ENCODE measurements around the gene ATP8A2. TPM values are rescaled to one million over a fixed set of nuclear protein-coding genes. Genes with fewer than 3 reads are reported as not detected.
A peak's percentile ranks its signal among the peaks of the same experiment; 100 is the strongest.

The ATP8A2 gene
- total RNA-seq, 4 donors from 2014 or later = 0.20 to 1.1 (median 0.59) TPM

DNA sequence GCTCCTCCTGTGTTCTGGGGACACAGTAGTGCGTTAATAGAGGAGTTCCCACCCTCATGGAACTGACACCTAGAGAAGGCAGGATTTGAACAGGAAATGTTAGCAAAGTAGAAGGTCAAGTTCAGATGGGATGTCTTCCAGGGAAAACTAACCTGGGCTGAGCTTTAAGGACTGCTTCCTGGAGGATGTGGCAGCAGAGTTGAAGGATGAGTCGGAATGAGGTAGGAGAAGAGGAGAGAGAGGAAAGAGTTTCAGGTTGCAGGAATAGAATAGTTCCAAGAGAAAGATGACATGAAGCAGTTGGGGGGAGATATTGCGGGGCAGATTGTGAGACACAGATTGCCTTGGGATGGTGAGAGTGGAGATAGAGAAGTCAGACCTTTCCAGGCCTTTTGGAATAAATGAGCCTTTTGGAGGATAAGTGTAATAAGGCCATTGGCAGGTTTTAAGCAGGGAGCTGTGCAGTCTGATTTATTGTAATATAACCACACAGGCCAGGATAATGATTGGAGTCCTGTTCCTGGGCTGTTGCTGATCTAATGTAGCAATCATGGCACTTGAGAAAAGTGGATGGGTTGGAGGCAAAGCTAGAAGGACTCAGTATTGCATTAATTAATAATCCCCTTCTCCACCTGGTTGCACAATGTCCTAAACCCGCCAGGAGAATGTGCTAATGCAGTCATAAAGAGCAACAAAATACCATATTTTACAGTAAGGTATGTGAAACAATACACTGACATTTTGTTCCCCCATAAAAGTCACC lies 474.6 kb downstream of the ATP8A2 start:
- H3K9me3 ChIP-seq = no peaks in the 10 kb centered on the region
- H3K4me3 ChIP-seq = no peak overlapping the region
- DNase-seq = no peak
- intact Hi-C loops (cut with DNase I; ENCODE audit: low total_unique reads) = no loop called here
- 87 to 93% methylated on average over 3 to 4 of the region's 4 CpGs for whole genome bisulfite sequencing, 2 donors (ENCODE audit: low coverage in 1 of 2)
- H3K36me3 ChIP-seq = no peaks in the 10 kb centered on the region
- TF ChIP-seq POLR2AphosphoS5 (IDR thresholded peaks at IDR 0.05) = no peak
- TF ChIP-seq EP300 (IDR thresholded peaks at IDR 0.05; ENCODE audit: low read depth) = no peak
- no peak for TF ChIP-seq POLR2A (IDR thresholded peaks at IDR 0.05)
- in situ Hi-C loops (cut with MboI; ENCODE audit: low pct_ligation_motif_present in 1 of 4, low pct_unique_long_range_greater_than_20kb in 1 of 4, low sequenced_read_pairs in 3 of 4) = no loop called here
- H3K27ac ChIP-seq = peak overlapping the region in 1 of 4 donors; percentile 25
- H3K27me3 ChIP-seq = no peaks in the 10 kb centered on the region
- no peaks in the 10 kb centered on the region for H3K4me1 ChIP-seq

DNA sequence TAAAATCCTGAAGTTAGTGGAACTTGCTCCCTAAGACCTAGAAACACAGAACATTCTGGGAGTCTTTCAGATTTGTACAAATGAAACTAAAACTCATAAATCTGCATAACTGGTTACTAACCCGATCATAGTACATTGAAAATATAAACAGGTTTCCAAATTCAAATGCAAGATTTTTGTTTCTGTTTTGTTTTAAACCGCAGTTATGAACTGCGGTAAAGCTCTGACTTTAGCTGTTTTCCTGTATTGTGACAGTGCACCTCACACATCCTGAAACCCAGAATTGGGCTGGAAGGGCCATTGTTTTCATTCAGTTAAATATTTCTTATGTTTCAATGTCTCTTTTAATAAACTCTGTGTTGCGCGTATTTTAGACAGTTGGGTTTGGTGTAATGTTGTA lies 475.4 kb downstream of the ATP8A2 start:
- no peak overlapping the region for H3K4me3 ChIP-seq
- no peak for DNase-seq
- intact Hi-C loops (cut with DNase I; ENCODE audit: low total_unique reads) = no loop called here
- no peaks in the 10 kb centered on the region for H3K4me1 ChIP-seq
- H3K9me3 ChIP-seq = no peaks in the 10 kb centered on the region
- WGBS, 2 donors (ENCODE audit: low coverage in 1 of 2) = 66 to 78% methylated on average over 5 of the region's 5 CpGs
- no peaks in the 10 kb centered on the region for H3K36me3 ChIP-seq
- in situ Hi-C loops (cut with MboI; ENCODE audit: low pct_ligation_motif_present in 1 of 4, low pct_unique_long_range_greater_than_20kb in 1 of 4, low sequenced_read_pairs in 3 of 4) = no loop called here
- TF ChIP-seq POLR2A (IDR thresholded peaks at IDR 0.05) = no peak
- no peak for TF ChIP-seq POLR2AphosphoS5 (IDR thresholded peaks at IDR 0.05)
- TF ChIP-seq, protein P1, sequence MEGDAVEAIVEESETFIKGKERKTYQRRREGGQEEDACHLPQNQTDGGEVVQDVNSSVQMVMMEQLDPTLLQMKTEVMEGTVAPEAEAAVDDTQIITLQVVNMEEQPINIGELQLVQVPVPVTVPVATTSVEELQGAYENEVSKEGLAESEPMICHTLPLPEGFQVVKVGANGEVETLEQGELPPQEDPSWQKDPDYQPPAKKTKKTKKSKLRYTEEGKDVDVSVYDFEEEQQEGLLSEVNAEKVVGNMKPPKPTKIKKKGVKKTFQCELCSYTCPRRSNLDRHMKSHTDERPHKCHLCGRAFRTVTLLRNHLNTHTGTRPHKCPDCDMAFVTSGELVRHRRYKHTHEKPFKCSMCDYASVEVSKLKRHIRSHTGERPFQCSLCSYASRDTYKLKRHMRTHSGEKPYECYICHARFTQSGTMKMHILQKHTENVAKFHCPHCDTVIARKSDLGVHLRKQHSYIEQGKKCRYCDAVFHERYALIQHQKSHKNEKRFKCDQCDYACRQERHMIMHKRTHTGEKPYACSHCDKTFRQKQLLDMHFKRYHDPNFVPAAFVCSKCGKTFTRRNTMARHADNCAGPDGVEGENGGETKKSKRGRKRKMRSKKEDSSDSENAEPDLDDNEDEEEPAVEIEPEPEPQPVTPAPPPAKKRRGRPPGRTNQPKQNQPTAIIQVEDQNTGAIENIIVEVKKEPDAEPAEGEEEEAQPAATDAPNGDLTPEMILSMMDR (IDR thresholded peaks at IDR 0.05) = no peak
- TF ChIP-seq EP300 (IDR thresholded peaks at IDR 0.05; ENCODE audit: low read depth) = no peak
- peak overlapping the region in 2 of 4 donors; percentile 25 to 42 for H3K27ac ChIP-seq
- no peaks in the 10 kb centered on the region for H3K27me3 ChIP-seq

DNA sequence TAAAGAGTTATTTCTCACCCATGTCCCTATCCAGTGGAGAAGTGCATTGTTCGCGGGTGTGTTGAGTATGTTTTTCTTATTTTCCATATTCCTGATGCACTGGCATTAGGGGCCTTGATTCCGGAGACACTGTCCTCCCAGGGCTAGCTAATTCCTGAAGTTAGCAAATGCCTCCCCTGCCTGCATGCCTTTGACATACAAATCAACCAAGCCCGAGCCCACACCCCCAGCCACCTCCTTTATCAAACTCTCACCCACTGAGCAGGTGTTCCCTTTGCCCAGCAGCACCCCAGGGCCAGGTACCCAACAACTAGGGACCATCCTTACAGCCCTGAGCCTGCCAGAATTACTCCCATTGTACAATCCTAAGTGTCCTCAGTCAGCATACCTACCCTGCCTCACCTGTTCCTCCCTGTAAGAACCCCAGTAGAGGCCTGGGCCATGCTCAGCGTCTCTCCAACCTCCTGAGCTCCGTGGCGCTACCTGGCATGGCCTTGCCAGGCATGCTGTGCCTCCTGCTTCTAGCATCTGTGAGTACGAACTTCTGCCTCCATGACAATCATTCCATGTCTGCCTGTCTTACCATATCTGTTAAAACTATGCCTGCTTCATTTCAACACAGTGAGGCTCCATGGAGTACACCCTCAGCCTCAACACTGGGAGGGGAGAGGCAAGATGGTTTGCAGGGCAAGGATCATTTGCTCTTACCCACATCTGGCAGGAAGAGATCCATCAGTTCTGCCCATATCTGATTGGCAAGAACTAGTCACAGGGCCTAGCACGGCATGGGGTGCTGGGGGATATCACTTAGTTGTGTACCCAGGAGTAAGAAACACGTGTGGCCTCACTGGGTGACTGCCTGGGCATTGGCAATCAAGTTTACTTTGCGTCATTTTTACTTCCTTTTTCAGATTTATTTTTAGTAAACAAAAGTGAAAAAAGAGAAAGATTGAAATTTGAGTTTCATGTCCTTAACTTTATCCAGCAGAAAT lies 476.2 kb downstream of the ATP8A2 start:
- in situ Hi-C loops (cut with MboI; ENCODE audit: low pct_ligation_motif_present in 1 of 4, low pct_unique_long_range_greater_than_20kb in 1 of 4, low sequenced_read_pairs in 3 of 4) (no loop called here), intact Hi-C loops (cut with DNase I; ENCODE audit: low total_unique reads) (no loop called here)
- WGBS, 2 donors (ENCODE audit: low coverage in 1 of 2) = 76 to 88% methylated on average over 9 to 11 of the region's 11 CpGs
- no peak overlapping the region for H3K4me3 ChIP-seq
- no peaks in the 10 kb centered on the region for H3K9me3 ChIP-seq
- H3K4me1 ChIP-seq = no peaks in the 10 kb centered on the region
- H3K36me3 ChIP-seq = no peaks in the 10 kb centered on the region
- H3K27me3 ChIP-seq = no peaks in the 10 kb centered on the region
- H3K27ac ChIP-seq = peak overlapping the region in 1 of 4 donors; percentile 42
- DNase-seq = peak; percentile 42
- TF ChIP-seq EP300 (IDR thresholded peaks at IDR 0.05; ENCODE audit: low read depth) (no peak), POLR2A (IDR thresholded peaks at IDR 0.05) (no peak), POLR2AphosphoS5 (IDR thresholded peaks at IDR 0.05) (no peak)
- TF ChIP-seq, protein P1 (IDR thresholded peaks at IDR 0.05) = no peak

DNA sequence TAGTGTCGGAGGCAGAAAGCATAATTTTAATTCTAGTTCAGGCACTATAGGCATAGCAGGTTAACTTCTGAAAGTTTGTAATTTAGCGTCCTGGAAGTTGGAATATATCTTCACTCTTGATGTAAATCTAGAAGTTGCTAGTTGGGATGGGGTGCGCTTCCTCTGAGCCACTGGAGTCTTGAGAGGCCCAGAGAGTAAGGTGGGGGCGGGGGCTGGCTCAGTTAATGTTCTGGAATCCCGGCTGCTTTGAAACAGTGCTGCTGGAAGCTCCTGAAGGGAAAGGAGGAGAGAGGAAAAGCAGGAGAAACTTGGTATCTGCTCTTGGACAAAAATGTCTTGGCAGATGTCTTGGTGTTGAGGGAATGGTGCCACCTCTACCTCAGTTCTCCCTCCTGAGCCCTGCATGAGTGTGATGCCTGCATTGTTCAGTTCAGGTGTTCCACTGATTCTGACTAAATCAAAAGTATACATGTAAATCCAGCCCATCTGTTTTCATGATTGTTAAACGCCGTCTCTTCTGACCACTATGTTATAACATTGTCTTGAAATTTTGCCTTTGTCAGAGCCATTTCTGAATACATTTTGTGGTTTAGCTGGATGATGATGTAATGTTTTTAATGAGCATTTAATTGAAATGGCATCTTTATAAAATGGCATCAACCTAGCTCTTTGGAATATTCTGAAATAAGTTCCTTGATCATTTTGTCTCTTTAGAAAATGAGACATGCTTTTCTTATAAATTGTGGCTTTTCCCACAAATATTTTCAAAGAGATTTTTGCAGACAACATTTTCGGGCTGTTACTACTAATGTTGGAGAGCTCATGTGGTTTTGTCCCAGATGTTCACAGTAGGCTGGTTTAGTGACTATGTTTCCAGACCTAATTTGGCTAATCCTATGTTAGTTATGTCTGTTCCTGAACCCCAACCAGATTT lies 477.3 kb downstream of the ATP8A2 start:
- no peak for DNase-seq
- 82 to 85% methylated on average over 6 to 8 of the region's 8 CpGs for WGBS, 2 donors (ENCODE audit: low coverage in 1 of 2)
- in situ Hi-C loops (cut with MboI; ENCODE audit: low pct_ligation_motif_present in 1 of 4, low pct_unique_long_range_greater_than_20kb in 1 of 4, low sequenced_read_pairs in 3 of 4) = no loop called here

More for the DNA sequence above, 477.3 kb downstream of the ATP8A2 start:
- Histone ChIP-seq H3K9me3 (no peaks in the 10 kb centered on the region), H3K27ac (no peak overlapping the region), H3K36me3 (no peaks in the 10 kb centered on the region), H3K4me1 (no peaks in the 10 kb centered on the region), H3K27me3 (no peaks in the 10 kb centered on the region), H3K4me3 (no peak overlapping the region)
- intact Hi-C loops (cut with DNase I; ENCODE audit: low total_unique reads) = no loop called here
- TF ChIP-seq EP300 (IDR thresholded peaks at IDR 0.05; ENCODE audit: low read depth) = no peak
- TF ChIP-seq, protein P1 (IDR thresholded peaks at IDR 0.05) = no peak
- no peak for TF ChIP-seq POLR2AphosphoS5 (IDR thresholded peaks at IDR 0.05)
- no peak for TF ChIP-seq POLR2A (IDR thresholded peaks at IDR 0.05)

Measured in transverse colon (tissue), 4 donors.